Keratinocyte (primary cell): ENCODE measurements around the gene FEN1. TPM values are rescaled to one million over a fixed set of nuclear protein-coding genes. Genes with fewer than 3 reads are reported as not detected.

Experiments used
- DNase-seq: peaks from one replicate; pipeline ENCODE4 v3.0.0-alpha.2; 2011; ENCODE audit warnings: low read depth, missing footprints, low spot score
- FAIRE-seq: peaks from 2 replicates; lab custom pipeline; 2011; peaks lifted over from hg19 to GRCh38; lab: Jason Lieb, UNC
- H2AFZ ChIP-seq: 2 replicates; pipeline ENCODE4 v1.6.0; 2012; ENCODE audit warnings: low read length, control low read depth, inconsistent platforms; ENCODE audit not compliant: control insufficient read depth
- H3K27ac ChIP-seq: 2 replicates; pipeline ENCODE4 v1.5.1; 2011; ENCODE audit warnings: low read length; ENCODE audit not compliant: control insufficient read depth, insufficient read depth
- H3K27me3 ChIP-seq: 3 replicates; pipeline ENCODE4 v1.6.0; 2011; ENCODE audit warnings: low read length; ENCODE audit not compliant: control insufficient read depth, insufficient read depth; ENCODE audit errors: extremely low read depth
- H3K36me3 ChIP-seq, 2 experiments: 2 replicates in 1 of 2; 3 replicates in 1 of 2; pipeline ENCODE4 v1.5.1; 2011; ENCODE audit warnings: low read length in 2 of 2, mild to moderate bottlenecking in 1 of 2; ENCODE audit not compliant: control insufficient read depth in 2 of 2, insufficient read depth in 2 of 2; ENCODE audit errors: extremely low read depth in 1 of 2
- H3K4me1 ChIP-seq: 3 replicates; pipeline ENCODE4 v1.5.1; 2011; ENCODE audit warnings: low read length; ENCODE audit not compliant: control insufficient read depth, insufficient read depth; ENCODE audit errors: extremely low read depth
- H3K4me2 ChIP-seq: 3 replicates; pipeline ENCODE4 v1.6.0; 2011; ENCODE audit warnings: low read depth, low read length; ENCODE audit not compliant: control insufficient read depth, insufficient read depth; ENCODE audit errors: extremely low read depth
- H3K4me3 ChIP-seq, 3 experiments: fragments of 200-600 bp in 1 of 3; sonication (generic) in 1 of 3; 2 replicates in 2 of 3; 3 replicates in 1 of 3; pipeline ENCODE4 v1.5.1; 2011 to 2016; ENCODE audit warnings: low read length in 3 of 3, mild to moderate bottlenecking in 3 of 3, control low read depth in 2 of 3, inconsistent platforms in 1 of 3, low read depth in 1 of 3, mixed read lengths in 1 of 3, mixed run types in 1 of 3, moderate library complexity in 1 of 3; ENCODE audit not compliant: control insufficient read depth in 2 of 3, insufficient read depth in 2 of 3; ENCODE audit errors: extremely low read depth in 1 of 3
- H3K79me2 ChIP-seq: 2 replicates; pipeline ENCODE4 v1.6.0; 2012; ENCODE audit warnings: low read length; ENCODE audit not compliant: control insufficient read depth, insufficient read depth
- H3K9ac ChIP-seq: 3 replicates; pipeline ENCODE4 v1.6.0; 2011; ENCODE audit warnings: low read length; ENCODE audit not compliant: control insufficient read depth, insufficient read depth; ENCODE audit errors: extremely low read depth
- H3K9me1 ChIP-seq: 3 replicates; pipeline ENCODE4 v1.6.0; 2011; ENCODE audit warnings: low read length; ENCODE audit not compliant: control insufficient read depth, insufficient read depth; ENCODE audit errors: extremely low read depth
- H3K9me3 ChIP-seq: 2 replicates; pipeline ENCODE4 v1.5.1; 2012; ENCODE audit warnings: low read depth, low read length; ENCODE audit not compliant: control insufficient read depth
- H4K20me1 ChIP-seq: 3 replicates; pipeline ENCODE4 v1.6.0; 2011; ENCODE audit warnings: low read length; ENCODE audit not compliant: control insufficient read depth, insufficient read depth; ENCODE audit errors: extremely low read depth
- EZH2 ChIP-seq: IDR thresholded peaks from one replicate; pipeline ENCODE4 v1.6.1; 2012; ENCODE audit warnings: inconsistent platforms, mild to moderate bottlenecking, low read length, moderate library complexity
- dilution Hi-C: fragments of 300-500 bp; cut with MboI; formaldehyde crosslinking; loops from one replicate; pipeline ENCODE4 v1.7.0; 2020; ENCODE audit warnings: low sequenced_read_pairs; ENCODE audit not compliant: extremely low pct_ligation_motif_present
- polyA plus RNA-seq, 5 experiments: library from polyadenylated mRNA; depleted of rRNA in 3 of 5; stranded (reverse) in 3 of 5; stranded (forward) in 1 of 5; unstranded in 1 of 5; fragments of >200 nt; gene quantifications; 1 replicate in 1 of 5; 2 replicates in 3 of 5; 3 replicates in 1 of 5; pipeline versions ENCODE4 v1.2.1 to v1.2.3, GENCODE V29; 2011 to 2012; ENCODE audit warnings: missing spikeins in 2 of 5, low read depth in 1 of 5, low replicate concordance in 1 of 5
- TF ChIP-seq, protein P1 (sequence below), 3 experiments: IDR thresholded peaks in 1 of 3; conservative IDR thresholded peaks in 1 of 3; optimal IDR thresholded peaks in 1 of 3; 2 replicates in 2 of 3; 3 replicates in 1 of 3; pipeline versions ENCODE3 to v1.5.1; 2011; ENCODE audit warnings: low read length in 3 of 3, mild to moderate bottlenecking in 3 of 3, moderate library complexity in 2 of 3, control low read depth in 1 of 3, inconsistent platforms in 1 of 3; ENCODE audit not compliant: insufficient read depth in 2 of 3; ENCODE audit errors: extremely low read depth in 1 of 3

Gene FEN1
- polyA plus RNA-seq, 1 donor (not counting 4 experiments of a cell fraction or from before 2014, with no cell fraction given), result 26.7 TPM

DNA sequence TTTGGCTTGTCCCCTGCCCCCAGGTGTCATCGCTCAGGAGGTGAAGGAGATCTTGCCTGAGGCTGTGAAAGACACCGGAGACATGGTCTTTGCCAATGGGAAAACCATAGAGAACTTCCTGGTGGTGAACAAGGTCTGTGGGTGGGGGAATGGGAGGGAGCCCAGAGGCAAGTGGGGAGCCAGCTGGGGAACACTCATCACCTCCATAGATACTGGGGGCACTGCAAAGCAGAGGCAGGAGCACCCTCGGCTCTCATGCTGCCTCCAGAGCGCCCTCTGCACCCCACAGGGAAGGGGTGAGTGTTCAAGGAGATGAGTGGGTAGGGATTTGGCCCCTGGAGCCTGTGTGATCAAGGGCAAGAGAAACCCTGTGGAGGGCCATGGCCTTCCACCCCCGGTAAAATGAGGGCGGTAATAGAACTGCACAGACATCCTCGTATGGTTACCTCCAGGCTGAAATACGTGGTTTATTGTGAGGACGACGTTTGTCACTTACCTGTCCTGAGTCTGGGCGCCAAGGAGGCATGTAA is 14.3 kb upstream of the FEN1 start:
- Histone ChIP-seq H4K20me1 (no peaks in the 10 kb centered on the region), H3K4me1 (peaks cover 11% of the 10 kb centered on the region), H3K27ac (no peak overlapping the region), H3K27me3 (peaks cover 11% of the 10 kb centered on the region), H3K79me2 (no peaks in the 10 kb centered on the region), H2AFZ (no peak overlapping the region), H3K9me1 (no peaks in the 10 kb centered on the region), H3K4me3 (no peak overlapping the region), H3K9me3 (no peaks in the 10 kb centered on the region), H3K9ac (no peak overlapping the region), H3K4me2 (no peak overlapping the region), H3K36me3 (no peaks in the 10 kb centered on the region)
- TF ChIP-seq, protein P1, sequence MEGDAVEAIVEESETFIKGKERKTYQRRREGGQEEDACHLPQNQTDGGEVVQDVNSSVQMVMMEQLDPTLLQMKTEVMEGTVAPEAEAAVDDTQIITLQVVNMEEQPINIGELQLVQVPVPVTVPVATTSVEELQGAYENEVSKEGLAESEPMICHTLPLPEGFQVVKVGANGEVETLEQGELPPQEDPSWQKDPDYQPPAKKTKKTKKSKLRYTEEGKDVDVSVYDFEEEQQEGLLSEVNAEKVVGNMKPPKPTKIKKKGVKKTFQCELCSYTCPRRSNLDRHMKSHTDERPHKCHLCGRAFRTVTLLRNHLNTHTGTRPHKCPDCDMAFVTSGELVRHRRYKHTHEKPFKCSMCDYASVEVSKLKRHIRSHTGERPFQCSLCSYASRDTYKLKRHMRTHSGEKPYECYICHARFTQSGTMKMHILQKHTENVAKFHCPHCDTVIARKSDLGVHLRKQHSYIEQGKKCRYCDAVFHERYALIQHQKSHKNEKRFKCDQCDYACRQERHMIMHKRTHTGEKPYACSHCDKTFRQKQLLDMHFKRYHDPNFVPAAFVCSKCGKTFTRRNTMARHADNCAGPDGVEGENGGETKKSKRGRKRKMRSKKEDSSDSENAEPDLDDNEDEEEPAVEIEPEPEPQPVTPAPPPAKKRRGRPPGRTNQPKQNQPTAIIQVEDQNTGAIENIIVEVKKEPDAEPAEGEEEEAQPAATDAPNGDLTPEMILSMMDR (optimal IDR thresholded peaks at IDR 0.05 in 1 of 3, IDR thresholded peaks at IDR 0.05 in 1 of 3, conservative IDR thresholded peaks at IDR 0.05 in 1 of 3; ENCODE audit: extremely low read depth in 1 of 3, insufficient read depth in 2 of 3, low read length in 3 of 3), result no peak
- TF ChIP-seq EZH2, result no peak
- dilution Hi-C loops, result no loop called here
- FAIRE-seq (no peak), DNase-seq (no peak)

DNA sequence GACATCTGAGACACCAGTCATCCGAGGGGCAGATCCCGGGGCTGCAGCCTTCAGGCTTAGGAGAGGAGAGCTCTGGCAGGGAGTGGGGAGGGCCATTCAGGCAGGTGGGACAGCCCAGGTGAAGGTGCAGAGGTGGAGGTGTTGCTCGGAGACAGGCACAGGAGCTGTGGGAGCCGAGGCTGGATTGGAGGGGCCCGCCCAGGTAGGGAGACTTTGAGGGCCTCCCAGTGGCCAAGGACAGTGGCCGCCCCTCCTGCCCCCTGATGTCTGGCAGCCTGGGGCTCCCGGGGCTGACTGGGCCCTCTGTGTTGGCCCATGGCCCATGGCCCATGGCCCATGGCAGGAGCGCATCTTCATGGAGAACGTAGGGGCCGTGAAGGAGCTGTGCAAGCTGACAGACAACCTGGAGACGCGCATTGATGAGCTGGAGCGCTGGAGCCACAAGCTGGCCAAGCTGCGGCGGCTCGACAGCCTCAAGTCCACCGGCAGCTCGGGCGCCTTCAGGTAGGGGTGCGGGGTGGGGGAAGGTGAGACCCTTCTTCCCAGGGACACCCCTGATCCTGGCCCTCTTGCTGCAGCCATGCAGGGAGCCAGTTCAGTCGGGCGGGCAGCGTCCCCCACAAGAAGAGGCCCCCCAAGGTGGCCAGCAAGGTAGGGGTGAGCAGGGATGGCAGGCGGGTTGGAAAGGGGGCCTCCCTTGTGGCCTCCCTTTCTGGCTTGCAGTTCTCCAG is 13.6 kb upstream of the FEN1 start:
- TF ChIP-seq EZH2, result no peak
- TF ChIP-seq, protein P1 (optimal IDR thresholded peaks at IDR 0.05 in 1 of 3, IDR thresholded peaks at IDR 0.05 in 1 of 3, conservative IDR thresholded peaks at IDR 0.05 in 1 of 3; ENCODE audit: extremely low read depth in 1 of 3, insufficient read depth in 2 of 3, low read length in 3 of 3), result no peak
- H3K4me3 ChIP-seq, result no peak overlapping the region
- H3K4me2 ChIP-seq, result no peak overlapping the region
- peaks cover 11% of the 10 kb centered on the region for H3K4me1 ChIP-seq
- no peak overlapping the region for H2AFZ ChIP-seq
- H4K20me1 ChIP-seq, result no peaks in the 10 kb centered on the region
- peaks cover 11% of the 10 kb centered on the region for H3K27me3 ChIP-seq
- no peaks in the 10 kb centered on the region for H3K9me3 ChIP-seq
- H3K27ac ChIP-seq, result no peak overlapping the region
- no peaks in the 10 kb centered on the region for H3K36me3 ChIP-seq
- no peaks in the 10 kb centered on the region for H3K9me1 ChIP-seq
- DNase-seq (no peak), FAIRE-seq (no peak)
- H3K9ac ChIP-seq, result no peak overlapping the region
- dilution Hi-C loops, result no loop called here
- no peaks in the 10 kb centered on the region for H3K79me2 ChIP-seq
